IPS DF 4.7 (cell line): Measurements from ENCODE around the gene SLC25A41.
"Not testable (repeated sequence)": the region's sequence is repeated elsewhere in the genome, so short reads cannot be mapped to it uniquely, and the experiment has no call there.

Source experiments
- DNase-seq: peaks from one replicate; pipeline ENCODE4 v3.0.0-alpha.2; 2013; ENCODE audit warnings: low spot score; ENCODE audit errors: extremely low read depth

The SLC25A41 gene

GRCh38 chr19:6428692-6429418, 4.7 kb downstream of the SLC25A41 start:
- not testable (repeated sequence) for DNase-seq

- no peak for DNase-seq
Measured at GRCh38 chr19:6427131-6427530, 6.4 kb downstream of the SLC25A41 start.

GRCh38 chr19:6425732-6426620, 7.6 kb downstream of the SLC25A41 start:
- no peak for DNase-seq

GRCh38 chr19:6424939-6425731, 8.4 kb downstream of the SLC25A41 start:
- peak; percentile 100 for DNase-seq

- DNase-seq = no peak
Measured at GRCh38 chr19:6424195-6424938, 9.2 kb downstream of the SLC25A41 start, which contains the start of gene KHSRP. TSS of gene KHSRP (minus strand) at chr19:6424811. CDS start at chr19:6424701, 110 bp downstream.

- DNase-seq = no peak
Measured at GRCh38 chr19:6423499-6424194, 9.9 kb downstream of the SLC25A41 start.

GRCh38 chr19:6421075-6422014, 12.2 kb downstream of the SLC25A41 start:
- no peak for DNase-seq

GRCh38 chr19:6418562-6418932, 15.0 kb downstream of the SLC25A41 start:
- DNase-seq = no peak

- no peak for DNase-seq
Measured at GRCh38 chr19:6417713-6418561, 15.6 kb downstream of the SLC25A41 start.

GRCh38 chr19:6416658-6417405, 16.7 kb downstream of the SLC25A41 start:
- no peak for DNase-seq

- no peak for DNase-seq
Measured at GRCh38 chr19:6415591-6416190, 17.9 kb downstream of the SLC25A41 start.

GRCh38 chr19:6414793-6415590, 18.6 kb downstream of the SLC25A41 start:
- DNase-seq = no peak

GRCh38 chr19:6413721-6414643, 19.6 kb downstream of the SLC25A41 start:
- DNase-seq = no peak

- DNase-seq = no peak
Measured at GRCh38 chr19:6413291-6413690, 20.3 kb downstream of the SLC25A41 start.

GRCh38 chr19:6412447-6413091, 21.0 kb downstream of the SLC25A41 start:
- no peak for DNase-seq
